AG09309 (cell line): ENCODE measurements around the gene BNC2.

Source experiments
- DNase-seq: peaks from one replicate; pipeline ENCODE4 v3.0.0-alpha.2; 2010; ENCODE audit warnings: low read depth
- H3K4me3 ChIP-seq: 2 replicates; pipeline ENCODE4 v1.5.1; 2011; ENCODE audit warnings: mild to moderate bottlenecking, low read depth, low read length, moderate library complexity; ENCODE audit not compliant: control insufficient read depth
- TF ChIP-seq, protein P1 (sequence below): IDR thresholded peaks from 2 replicates; pipeline ENCODE4 v1.5.1; 2011; ENCODE audit warnings: mild to moderate bottlenecking, low read depth, low read length, inconsistent platforms; ENCODE audit not compliant: insufficient read depth, control insufficient read depth; ENCODE audit errors: missing control alignments

Gene BNC2

DNA sequence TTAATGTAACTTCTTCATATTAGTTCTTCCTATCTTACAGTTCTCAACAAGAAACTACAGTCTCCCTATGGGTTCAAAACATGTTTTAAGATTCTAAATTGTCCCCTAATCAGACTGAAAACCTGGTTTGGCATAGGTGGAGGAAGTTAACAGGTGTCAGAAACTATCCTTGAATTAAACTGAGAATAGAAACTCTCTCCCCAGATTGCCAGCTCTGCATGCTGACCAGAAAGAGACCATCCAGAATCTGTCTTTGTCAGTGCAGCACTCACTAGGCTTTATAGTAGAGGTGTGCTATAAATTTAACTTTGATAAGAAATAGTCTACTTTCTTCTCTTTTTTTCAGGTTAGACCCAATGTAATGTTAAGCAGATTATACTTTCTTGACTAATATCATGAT, 63.8 kb downstream of the BNC2 start:
- H3K4me3 ChIP-seq, result no peak overlapping the region
- TF ChIP-seq, protein P1, sequence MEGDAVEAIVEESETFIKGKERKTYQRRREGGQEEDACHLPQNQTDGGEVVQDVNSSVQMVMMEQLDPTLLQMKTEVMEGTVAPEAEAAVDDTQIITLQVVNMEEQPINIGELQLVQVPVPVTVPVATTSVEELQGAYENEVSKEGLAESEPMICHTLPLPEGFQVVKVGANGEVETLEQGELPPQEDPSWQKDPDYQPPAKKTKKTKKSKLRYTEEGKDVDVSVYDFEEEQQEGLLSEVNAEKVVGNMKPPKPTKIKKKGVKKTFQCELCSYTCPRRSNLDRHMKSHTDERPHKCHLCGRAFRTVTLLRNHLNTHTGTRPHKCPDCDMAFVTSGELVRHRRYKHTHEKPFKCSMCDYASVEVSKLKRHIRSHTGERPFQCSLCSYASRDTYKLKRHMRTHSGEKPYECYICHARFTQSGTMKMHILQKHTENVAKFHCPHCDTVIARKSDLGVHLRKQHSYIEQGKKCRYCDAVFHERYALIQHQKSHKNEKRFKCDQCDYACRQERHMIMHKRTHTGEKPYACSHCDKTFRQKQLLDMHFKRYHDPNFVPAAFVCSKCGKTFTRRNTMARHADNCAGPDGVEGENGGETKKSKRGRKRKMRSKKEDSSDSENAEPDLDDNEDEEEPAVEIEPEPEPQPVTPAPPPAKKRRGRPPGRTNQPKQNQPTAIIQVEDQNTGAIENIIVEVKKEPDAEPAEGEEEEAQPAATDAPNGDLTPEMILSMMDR, result no peak

DNA sequence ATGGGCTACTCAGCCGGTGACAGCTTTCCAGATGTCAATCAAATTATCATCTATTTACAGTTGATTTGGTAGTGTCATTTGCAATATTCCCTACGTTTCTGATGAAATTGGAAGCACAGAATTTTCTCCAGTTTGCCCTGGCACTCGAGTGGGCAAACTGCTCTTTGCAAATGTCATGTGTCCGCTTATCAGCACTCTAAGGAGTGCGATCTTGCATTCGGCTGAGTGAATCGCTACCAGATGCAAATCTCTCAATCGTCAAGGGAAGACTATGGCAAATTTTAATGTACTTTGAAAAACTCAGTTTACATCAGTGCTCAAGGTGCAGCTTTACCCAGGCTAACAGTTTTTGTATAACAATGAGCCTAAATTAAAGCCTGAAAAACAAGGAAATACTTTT, 66.8 kb downstream of the BNC2 start:
- TF ChIP-seq, protein P1, result no peak
- no peak for DNase-seq
- no peak overlapping the region for H3K4me3 ChIP-seq

More for the DNA sequence above, 63.8 kb downstream of the BNC2 start:
- no peak for DNase-seq

GRCh38 chr9:16801871-16802466, 68.5 kb downstream of the BNC2 start:
- DNase-seq, result no peak
- TF ChIP-seq, protein P1, result no peak
- H3K4me3 ChIP-seq, result no peak overlapping the region

DNA sequence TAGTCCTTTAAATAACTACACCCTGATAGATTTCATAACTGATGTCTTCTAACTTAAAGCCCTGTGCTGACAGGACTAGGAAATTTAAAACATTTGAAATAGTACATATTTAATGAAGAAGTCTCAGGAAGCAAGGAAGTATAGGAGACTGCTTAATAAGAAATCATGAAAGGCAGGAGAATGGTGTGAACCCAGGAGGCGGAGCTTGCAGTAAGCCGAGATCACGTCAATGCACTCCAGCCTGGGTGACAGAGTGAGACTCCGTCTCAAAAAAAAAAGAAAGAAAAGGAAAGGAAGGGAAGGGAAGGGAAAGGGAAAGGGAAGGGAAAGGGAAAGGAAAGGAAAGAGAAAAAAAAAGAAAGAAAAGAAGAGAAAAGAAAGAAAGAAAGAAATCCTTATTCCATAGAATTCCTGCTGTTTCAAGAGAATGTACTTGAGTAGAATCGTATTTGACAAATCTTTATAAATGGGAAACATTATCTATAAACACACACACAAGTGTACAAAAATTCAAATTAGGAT, 74.1 kb downstream of the BNC2 start:
- TF ChIP-seq, protein P1, result no peak
- no peak overlapping the region for H3K4me3 ChIP-seq
- DNase-seq, result no peak

DNA sequence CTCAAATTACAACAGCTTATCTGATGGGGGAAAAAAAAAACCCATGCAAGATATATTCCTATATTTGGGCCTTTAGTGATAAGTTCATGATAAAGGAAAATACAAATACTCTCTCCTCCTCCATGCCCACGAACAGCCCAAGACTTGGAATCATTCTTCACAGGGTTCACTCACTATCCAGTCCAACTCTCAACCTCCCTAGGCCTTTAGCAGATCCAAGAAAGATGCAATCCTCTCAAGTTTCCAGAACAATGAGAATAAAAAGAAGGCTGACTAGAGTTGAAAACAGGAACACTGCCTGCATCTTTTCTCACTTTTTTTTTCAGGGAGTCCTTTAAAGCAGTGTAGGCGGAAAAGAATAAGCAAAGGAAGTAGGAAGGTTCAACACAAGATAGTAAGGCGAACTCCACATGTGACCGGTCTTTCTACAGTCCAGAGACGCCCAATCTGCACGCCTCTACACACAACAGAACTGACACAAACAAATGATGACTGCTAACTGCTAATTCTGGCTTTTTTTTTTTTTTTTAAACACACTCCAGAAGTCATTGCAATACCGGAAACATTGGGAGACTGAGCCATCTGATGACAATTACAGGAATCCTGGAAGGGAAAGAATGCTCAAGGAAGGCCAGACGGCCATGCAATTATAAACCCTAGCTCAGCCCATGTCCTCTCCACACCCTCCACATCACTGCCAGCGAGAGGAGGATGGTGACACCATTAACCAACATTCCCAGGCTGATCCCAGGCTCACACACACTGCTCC, 75.4 kb downstream of the BNC2 start:
- TF ChIP-seq, protein P1, result no peak
- DNase-seq, result peak; percentile 92
- no peak overlapping the region for H3K4me3 ChIP-seq

GRCh38 chr9:16794103-16794502, 76.4 kb downstream of the BNC2 start:
- DNase-seq, result no peak
- TF ChIP-seq, protein P1, result no peak
- H3K4me3 ChIP-seq, result no peak overlapping the region

DNA sequence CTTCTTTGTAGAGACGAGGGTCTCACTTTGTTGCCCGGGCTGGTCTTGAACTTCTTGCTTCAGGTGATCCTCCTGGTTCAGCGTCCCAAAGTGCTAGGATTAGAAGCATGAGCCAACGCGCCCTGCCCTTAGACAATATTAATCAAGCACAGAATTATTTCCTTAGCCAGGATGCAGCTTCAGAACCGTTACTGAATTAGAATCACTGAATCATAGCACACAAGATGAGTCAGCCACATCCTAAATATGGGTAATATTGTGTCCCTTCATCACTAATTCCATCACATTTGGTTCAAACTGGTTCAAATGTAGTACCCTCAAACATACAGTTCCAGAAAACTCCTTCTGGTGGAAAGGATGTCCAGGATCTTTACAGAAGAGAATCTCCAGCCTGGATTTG, 82.7 kb downstream of the BNC2 start:
- no peak for DNase-seq
- TF ChIP-seq, protein P1, result no peak

More for the DNA sequence above, 82.7 kb downstream of the BNC2 start:
- H3K4me3 ChIP-seq, result no peak overlapping the region
